GM12891 (cell line): Measurements from ENCODE around the gene ZDHHC14.

Experiments used
- PAX5 ChIP-seq: IDR thresholded peaks from 2 replicates; pipeline ENCODE4 v1.6.1; 2011; ENCODE audit warnings: low read length, moderate library complexity, mild to moderate bottlenecking; ENCODE audit not compliant: insufficient read depth, severe bottlenecking
- POLR2A ChIP-seq: IDR thresholded peaks from 2 replicates; pipeline ENCODE4 v1.6.1; 2011; ENCODE audit warnings: low read depth, low read length, control low read depth
- POLR2AphosphoS5 ChIP-seq: IDR thresholded peaks from 2 replicates; pipeline ENCODE4 v1.6.1; 2011; ENCODE audit warnings: low read depth, low read length, control low read depth
- POU2F2 ChIP-seq: IDR thresholded peaks from 2 replicates; pipeline ENCODE4 v1.6.1; 2011; ENCODE audit warnings: low read depth, mild to moderate bottlenecking, control low read depth, low read length, moderate library complexity
- SPI1 ChIP-seq: IDR thresholded peaks from 2 replicates; pipeline ENCODE4 v1.6.1; 2011; ENCODE audit warnings: low read depth, low read length, control low read depth
- TAF1 ChIP-seq: IDR thresholded peaks from 2 replicates; pipeline ENCODE4 v1.6.1; 2011; ENCODE audit warnings: low read depth, low read length, control low read depth

DNA sequence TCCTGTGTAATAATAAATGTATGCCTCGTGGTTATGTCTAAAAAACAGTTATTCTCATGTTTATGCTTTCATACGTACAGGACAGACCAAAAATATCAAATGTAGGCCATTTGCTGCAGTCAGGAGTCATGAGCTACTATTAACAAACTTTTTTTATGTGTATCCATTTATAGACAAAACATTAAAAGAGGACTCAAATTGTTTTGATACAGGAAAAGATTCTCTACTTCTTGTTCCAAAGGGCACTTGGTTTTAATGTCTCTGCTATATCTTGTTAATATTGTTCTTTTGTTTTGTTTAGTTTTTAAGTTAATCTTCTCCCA, 155.2 kb downstream of the ZDHHC14 start:
- TF ChIP-seq POLR2AphosphoS5 (no peak), TAF1 (no peak), POLR2A (no peak), SPI1 (no peak), PAX5 (no peak), POU2F2 (no peak)
